ENCODE measurements around the gene NLGN2. TPM values are rescaled to one million over a fixed set of nuclear protein-coding genes. Genes with fewer than 3 reads are reported as not detected.

Gene NLGN2
- total and polyA plus RNA-seq, 7 donors = 0.60 to 18.8 (median 7.6) TPM

GRCh38 chr17:7440113-7440833 lies 32.6 kb downstream of the NLGN2 start:
- WGBS, 2 donors = 2 to 3% methylated on average over 46 of the region's 46 CpGs
- H3K9me3 ChIP-seq = no peaks in the 10 kb centered on the region
- peak overlapping the region in 3 of 4 donors; percentile 14 to 43 (median 33) for H3K4me3 ChIP-seq
- DNase-seq = peak; percentile 80
- H3K36me3 ChIP-seq = no peaks in the 10 kb centered on the region
- no peak overlapping the region for H3K27ac ChIP-seq
- peaks cover 0 to 64% (median 55%) of the 10 kb centered on the region in 4 donors for H3K4me1 ChIP-seq
- H3K27me3 ChIP-seq = peaks cover 53 to 79% (median 67%) of the 10 kb centered on the region in 3 donors
- TF ChIP-seq CTCF (IDR thresholded peaks at IDR 0.05) (no peak), POLR2AphosphoS5 (IDR thresholded peaks at IDR 0.05) (peak in 1 of 4 donors; percentile 9)
- intact Hi-C loops (cut with DNase I) = no loop called here

- H3K36me3 ChIP-seq = no peaks in the 10 kb centered on the region
- 10% methylated on average over 12 of the region's 12 CpGs for WGBS, 2 donors
- H3K9me3 ChIP-seq = no peaks in the 10 kb centered on the region
- TF ChIP-seq POLR2A (IDR thresholded peaks at IDR 0.05) = no peak
- TF ChIP-seq CTCF (IDR thresholded peaks at IDR 0.05) = no peak
- no peak for TF ChIP-seq POLR2AphosphoS5 (IDR thresholded peaks at IDR 0.05)
- TF ChIP-seq EP300 (IDR thresholded peaks at IDR 0.05) = no peak
- no peak for DNase-seq
- peaks cover 50 to 79% (median 68%) of the 10 kb centered on the region in 3 donors for H3K27me3 ChIP-seq
- intact Hi-C loops (cut with DNase I) = no loop called here
- H3K4me3 ChIP-seq = no peak overlapping the region
- no peak overlapping the region for H3K27ac ChIP-seq
- H3K4me1 ChIP-seq = peaks cover 0 to 64% (median 53%) of the 10 kb centered on the region in 4 donors
Measured at GRCh38 chr17:7440834-7441195, 33.2 kb downstream of the NLGN2 start.

- Histone ChIP-seq H3K27ac (no peak overlapping the region), H3K27me3 (peaks cover 45 to 79% (median 67%) of the 10 kb centered on the region in 3 donors), H3K36me3 (no peaks in the 10 kb centered on the region), H3K9me3 (no peaks in the 10 kb centered on the region), H3K4me3 (no peak overlapping the region), H3K4me1 (peaks cover 0 to 61% (median 49%) of the 10 kb centered on the region in 4 donors)
- TF ChIP-seq CTCF (IDR thresholded peaks at IDR 0.05) (no peak), POLR2A (IDR thresholded peaks at IDR 0.05) (no peak), EP300 (IDR thresholded peaks at IDR 0.05) (no peak), POLR2AphosphoS5 (IDR thresholded peaks at IDR 0.05) (no peak)
- 73 to 81% methylated on average over 7 of the region's 7 CpGs for WGBS, 2 donors
- DNase-seq = no peak
- intact Hi-C loops (cut with DNase I) = no loop called here
Measured at GRCh38 chr17:7441266-7441665, 33.6 kb downstream of the NLGN2 start.

GRCh38 chr17:7442142-7442541 lies 34.5 kb downstream of the NLGN2 start:
- Histone ChIP-seq H3K36me3 (no peaks in the 10 kb centered on the region), H3K4me3 (no peak overlapping the region), H3K27ac (no peak overlapping the region), H3K9me3 (no peaks in the 10 kb centered on the region), H3K27me3 (peaks cover 42 to 81% (median 74%) of the 10 kb centered on the region in 3 donors), H3K4me1 (peaks cover 0 to 58% (median 43%) of the 10 kb centered on the region in 4 donors)
- intact Hi-C loops (cut with DNase I) = no loop called here
- no peak for DNase-seq
- no peak for TF ChIP-seq CTCF (IDR thresholded peaks at IDR 0.05)
- WGBS, 2 donors = 72 to 91% methylated on average over 2 of the region's 2 CpGs

Data from sigmoid colon (tissue), 7 donors.